Spinal cord (tissue), 10 donors: ENCODE results near the gene SH3RF3. TPM values are rescaled to one million over a fixed set of nuclear protein-coding genes. Genes with fewer than 3 reads are reported as not detected.
A peak's percentile ranks its signal among the peaks of the same experiment; 100 is the strongest.

ENCODE experiments used
- DNase-seq, 6 donors: peaks; one replicate each; pipeline versions ENCODE4 v3.0.0 to v3.0.0-alpha.2; 2013 to 2015; ENCODE audit warnings: low spot score in 6 of 6, low read depth in 4 of 6
- H3K27ac ChIP-seq: one replicate; pipeline ENCODE4 v1.5.1; 2013; ENCODE audit warnings: low read depth, low read length, control low read depth
- H3K27me3 ChIP-seq: one replicate; pipeline ENCODE4 v1.6.1; 2013; ENCODE audit warnings: low read length; ENCODE audit not compliant: control insufficient read depth, insufficient read depth
- H3K36me3 ChIP-seq: one replicate; pipeline ENCODE4 v1.6.1; 2013; ENCODE audit warnings: low read length; ENCODE audit not compliant: control insufficient read depth, insufficient read depth
- H3K4me1 ChIP-seq: one replicate; pipeline ENCODE4 v1.6.1; 2013; ENCODE audit warnings: low read length; ENCODE audit not compliant: control insufficient read depth, insufficient read depth
- H3K4me3 ChIP-seq: one replicate; pipeline ENCODE4 v1.5.1; 2013; ENCODE audit warnings: low read depth, low read length, control low read depth
- H3K9me3 ChIP-seq: one replicate; pipeline ENCODE4 v1.6.1; 2013; ENCODE audit warnings: low read length; ENCODE audit not compliant: control insufficient read depth, insufficient read depth
- WGBS: methylation state at CpG from one replicate; pipeline ENCODE4 v1.1.5; 2013; ENCODE audit warnings: missing lambda C conversion rate; ENCODE audit not compliant: insufficient coverage; 5-methylcytosine and 5-hydroxymethylcytosine counted together
- polyA plus RNA-seq, 2 donors: library from polyadenylated mRNA; unstranded; fragments of 120-200 nt; gene quantifications; one replicate each; pipeline ENCODE4 v1.2.1, GENCODE V29; 2013; ENCODE audit not compliant: insufficient read length in 2 of 2
- total RNA-seq, 2 donors: library from RNA; depleted of rRNA in 1 of 2; stranded (reverse); fragments of 120-200 nt in 1 of 2; fragments of >200 nt in 1 of 2; gene quantifications; one replicate each; pipeline versions ENCODE4 v1.2.3 to v1.2.4, GENCODE V29; 2013 to 2014
- donor health status: healthy.

The SH3RF3 gene
- total and polyA plus RNA-seq, 4 donors = 4.8 to 11.8 (median 7.8) TPM

GRCh38 chr2:109384308-109385271 lies 255.6 kb downstream of the SH3RF3 start:
- H3K9me3 ChIP-seq = no peaks in the 10 kb centered on the region
- WGBS = 89% methylated on average over 12 of the region's 18 CpGs
- peaks cover 4% of the 10 kb centered on the region for H3K27me3 ChIP-seq
- H3K36me3 ChIP-seq = peaks cover 4% of the 10 kb centered on the region
- DNase-seq = no peak
- H3K4me1 ChIP-seq = peaks cover 27% of the 10 kb centered on the region
- no peak overlapping the region for H3K27ac ChIP-seq
- no peak overlapping the region for H3K4me3 ChIP-seq

GRCh38 chr2:109385506-109385905 lies 256.5 kb downstream of the SH3RF3 start:
- Histone ChIP-seq H3K4me3 (no peak overlapping the region), H3K27me3 (peaks cover 4% of the 10 kb centered on the region), H3K9me3 (no peaks in the 10 kb centered on the region), H3K36me3 (peaks cover 4% of the 10 kb centered on the region), H3K4me1 (peaks cover 30% of the 10 kb centered on the region), H3K27ac (no peak overlapping the region)
- 94% methylated on average over 2 of the region's 4 CpGs for WGBS
- DNase-seq = no peak

- no peak for DNase-seq
- WGBS = 71% methylated on average over 8 of the region's 11 CpGs
- Histone ChIP-seq H3K36me3 (peaks cover 4% of the 10 kb centered on the region), H3K4me3 (no peak overlapping the region), H3K4me1 (peaks cover 30% of the 10 kb centered on the region), H3K27ac (no peak overlapping the region), H3K9me3 (no peaks in the 10 kb centered on the region), H3K27me3 (peaks cover 4% of the 10 kb centered on the region)
These were observed 257.1 kb downstream of the SH3RF3 start for GRCh38 chr2:109386004-109386695.

GRCh38 chr2:109387221-109387735 lies 258.3 kb downstream of the SH3RF3 start:
- 100% methylated on average over 3 of the region's 4 CpGs for WGBS
- no peak for DNase-seq
- Histone ChIP-seq H3K27ac (no peak overlapping the region), H3K9me3 (no peaks in the 10 kb centered on the region), H3K27me3 (peaks cover 4% of the 10 kb centered on the region), H3K36me3 (peaks cover 7% of the 10 kb centered on the region), H3K4me3 (no peak overlapping the region), H3K4me1 (peaks cover 30% of the 10 kb centered on the region)

- Histone ChIP-seq H3K9me3 (no peaks in the 10 kb centered on the region), H3K27me3 (peaks cover 4% of the 10 kb centered on the region), H3K36me3 (peaks cover 7% of the 10 kb centered on the region), H3K4me3 (no peak overlapping the region), H3K4me1 (peaks cover 27% of the 10 kb centered on the region), H3K27ac (no peak overlapping the region)
- peak in 1 of 6 donors; percentile 45 for DNase-seq
- 57% methylated on average over 8 of the region's 8 CpGs for WGBS
These were observed 258.9 kb downstream of the SH3RF3 start for GRCh38 chr2:109387778-109388469.

- no peak for DNase-seq
- Histone ChIP-seq H3K4me1 (peaks cover 40% of the 10 kb centered on the region), H3K27me3 (peaks cover 7% of the 10 kb centered on the region), H3K9me3 (no peaks in the 10 kb centered on the region), H3K4me3 (no peak overlapping the region), H3K27ac (no peak overlapping the region), H3K36me3 (peaks cover 9% of the 10 kb centered on the region)
- WGBS = 96% methylated on average over 9 of the region's 9 CpGs
These were observed 262.2 kb downstream of the SH3RF3 start for GRCh38 chr2:109391243-109391642.

GRCh38 chr2:109392140-109392539 lies 263.1 kb downstream of the SH3RF3 start:
- 100% methylated on average over 1 of the region's 5 CpGs for WGBS
- H3K4me1 ChIP-seq = peaks cover 49% of the 10 kb centered on the region

GRCh38 chr2:109392816-109393661 lies 264.0 kb downstream of the SH3RF3 start:
- DNase-seq = peak in 2 of 6 donors; percentile 61 to 62
- H3K4me3 ChIP-seq = no peak overlapping the region
- peaks cover 49% of the 10 kb centered on the region for H3K4me1 ChIP-seq

More at GRCh38 chr2:109392140-109392539, 263.1 kb downstream of the SH3RF3 start:
- Histone ChIP-seq H3K4me3 (no peak overlapping the region), H3K27me3 (peaks cover 10% of the 10 kb centered on the region), H3K36me3 (peaks cover 9% of the 10 kb centered on the region), H3K9me3 (no peaks in the 10 kb centered on the region), H3K27ac (no peak overlapping the region)
- no peak for DNase-seq

More at GRCh38 chr2:109392816-109393661, 264.0 kb downstream of the SH3RF3 start:
- no peaks in the 10 kb centered on the region for H3K9me3 ChIP-seq
- H3K27me3 ChIP-seq = peaks cover 15% of the 10 kb centered on the region
- no peak overlapping the region for H3K27ac ChIP-seq
- H3K36me3 ChIP-seq = peaks cover 9% of the 10 kb centered on the region
- WGBS = 61% methylated on average over 15 of the region's 15 CpGs
